Natural killer cell (primary cell): ENCODE measurements around the gene ARL6IP4. TPM values are rescaled to one million over a fixed set of nuclear protein-coding genes. Genes with fewer than 3 reads are reported as not detected.

Experiments used
- ATAC-seq, 3 donors: fragments of 150-1000 bp in 2 of 3; fragments of 200-7000 bp in 1 of 3; cut with Tn5 transposase; 1 replicate in 1 of 3; 2 replicates in 2 of 3; pipeline ENCODE4 v1.10.0; 2021; ENCODE audit warnings: mild to moderate bottlenecking in 2 of 3, moderate library complexity in 2 of 3
- DNase-seq, 2 donors: peaks; one replicate each; pipeline versions ENCODE4 v3.0.0 to v3.0.0-alpha.2; 2013 to 2021; ENCODE audit warnings: mixed read lengths in 1 of 2
- H3K27ac ChIP-seq: one replicate; pipeline ENCODE4 v1.5.1; 2013; ENCODE audit warnings: mild to moderate bottlenecking, low read length
- H3K27me3 ChIP-seq: one replicate; pipeline ENCODE4 v1.6.1; 2013; ENCODE audit warnings: low read length; ENCODE audit not compliant: control insufficient read depth, insufficient read depth
- H3K36me3 ChIP-seq: one replicate; pipeline ENCODE4 v1.6.1; 2013; ENCODE audit warnings: low read length; ENCODE audit not compliant: control insufficient read depth, insufficient read depth
- H3K4me1 ChIP-seq: one replicate; pipeline ENCODE4 v1.6.1; 2013; ENCODE audit warnings: low read length; ENCODE audit not compliant: control insufficient read depth, insufficient read depth
- H3K4me3 ChIP-seq: one replicate; pipeline ENCODE4 v1.5.1; 2013; ENCODE audit warnings: low read length
- H3K9me3 ChIP-seq: one replicate; pipeline ENCODE4 v1.6.1; 2013; ENCODE audit warnings: low read length; ENCODE audit not compliant: control insufficient read depth, insufficient read depth
- H3K27ac Mint-ChIP-seq, 2 donors: one replicate each; pipeline ENCODE4 v1.8.0; 2022; ENCODE audit warnings: mild to moderate bottlenecking in 2 of 2, mixed read lengths in 2 of 2, moderate library complexity in 1 of 2
- H3K27me3 Mint-ChIP-seq, 2 donors: one replicate each; pipeline ENCODE4 v1.8.0; 2022; ENCODE audit warnings: low read depth in 2 of 2, mixed read lengths in 2 of 2
- H3K36me3 Mint-ChIP-seq: one replicate; pipeline ENCODE4 v1.8.0; 2022; ENCODE audit warnings: mixed read lengths
- H3K4me1 Mint-ChIP-seq, 2 donors: one replicate each; pipeline ENCODE4 v1.8.0; 2022; ENCODE audit warnings: mixed read lengths in 2 of 2
- H3K4me3 Mint-ChIP-seq: one replicate; pipeline ENCODE4 v1.8.0; 2022; ENCODE audit warnings: mild to moderate bottlenecking, moderate library complexity, mixed read lengths
- H3K9me3 Mint-ChIP-seq, 2 donors: one replicate each; pipeline ENCODE4 v1.8.0; 2022; ENCODE audit warnings: mixed read lengths in 2 of 2
- CTCF ChIP-seq: fragments of 200-600 bp; IDR thresholded peaks from one replicate; pipeline ENCODE4 v1.8.0; 2022; ENCODE audit warnings: antibody characterized with exemption
- WGBS: methylation state at CpG from one replicate; pipeline ENCODE4 v1.1.7; 2013; ENCODE audit warnings: missing lambda C conversion rate; ENCODE audit not compliant: insufficient coverage; 5-methylcytosine and 5-hydroxymethylcytosine counted together
- intact Hi-C: fragments of 100-400 bp; cut with micrococcal nuclease; formaldehyde crosslinking; loops from one replicate; pipeline ENCODE4 v1.14.2; 2022
- total RNA-seq, 4 donors: library from RNA; stranded (reverse); fragments of 120-200 nt in 1 of 4; gene quantifications; one replicate each; pipeline versions ENCODE4 v1.2.3 to v1.2.4, GENCODE V29; 2013 to 2022

Gene ARL6IP4
- total RNA-seq, 3 donors from 2014 or later (not counting 1 experiment from before 2014, with no cell fraction given), result 97.2 to 136 (median 116) TPM

DNA sequence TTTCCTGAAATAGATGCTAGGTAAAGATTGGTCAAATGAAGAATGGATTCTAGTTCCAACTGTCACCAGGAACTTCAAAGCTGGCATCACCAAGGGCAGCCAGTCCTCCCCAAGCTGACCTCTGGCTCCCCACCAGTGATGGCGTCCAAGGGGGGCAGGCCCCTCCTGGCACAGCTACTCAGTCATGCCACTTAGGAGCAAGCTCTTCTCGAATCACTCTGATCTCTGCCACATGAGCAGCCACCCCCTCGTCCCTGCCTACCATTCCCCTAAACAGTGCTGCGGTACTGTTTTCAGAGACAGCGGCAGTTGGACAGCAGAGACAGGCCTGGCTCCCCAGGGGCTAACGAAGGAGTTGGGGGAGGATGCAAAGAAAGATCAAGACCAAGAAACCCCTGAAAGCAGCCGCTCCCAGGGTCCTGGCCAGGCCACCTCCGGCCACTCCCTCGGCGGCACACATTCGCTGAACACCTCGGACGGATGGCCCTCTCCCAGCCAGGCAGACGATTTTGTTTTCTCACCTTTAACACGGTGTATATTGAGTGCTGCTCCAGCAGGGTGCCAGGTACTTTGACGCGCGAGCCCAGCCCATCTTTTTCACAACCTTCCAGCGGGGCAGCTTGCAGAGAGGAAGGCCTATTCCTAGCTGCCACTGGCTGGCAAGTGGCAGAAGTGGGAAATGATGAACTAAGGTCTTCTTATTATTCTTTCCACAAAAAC lies 47.4 kb downstream of the ARL6IP4 start:
- Mint-ChIP-seq H3K27ac (no peak overlapping the region), H3K4me1 (peaks cover 8 to 9% of the 10 kb centered on the region in 2 donors), H3K9me3 (no peaks in the 10 kb centered on the region), H3K36me3 (no peaks in the 10 kb centered on the region), H3K4me3 (no peak overlapping the region), H3K27me3 (no peaks in the 10 kb centered on the region)
- DNase-seq (no peak), ATAC-seq (no peak)
- H3K4me3 ChIP-seq, result no peak overlapping the region
- TF ChIP-seq CTCF, result no peak
- intact Hi-C loops, result no loop called here
- peaks cover 24% of the 10 kb centered on the region for H3K36me3 ChIP-seq
- H3K4me1 ChIP-seq, result peaks cover under 1% of the 10 kb centered on the region
- no peaks in the 10 kb centered on the region for H3K9me3 ChIP-seq
- H3K27me3 ChIP-seq, result no peaks in the 10 kb centered on the region
- no peak overlapping the region for H3K27ac ChIP-seq
- WGBS, result 94% methylated on average over 19 of the region's 19 CpGs

- Histone ChIP-seq H3K36me3 (peaks cover 24% of the 10 kb centered on the region), H3K27ac (no peak overlapping the region), H3K4me1 (peaks cover 6% of the 10 kb centered on the region), H3K27me3 (no peaks in the 10 kb centered on the region), H3K9me3 (no peaks in the 10 kb centered on the region), H3K4me3 (no peak overlapping the region)
- DNase-seq (no peak), ATAC-seq (peak in 2 of 3 donors; percentile 28 to 49)
- 77% methylated on average over 7 of the region's 7 CpGs for WGBS
- H3K4me3 Mint-ChIP-seq, result no peak overlapping the region
- intact Hi-C loops, result no loop called here
- H3K4me1 Mint-ChIP-seq, result peaks cover 10% of the 10 kb centered on the region in 2 donors
- no peak overlapping the region for H3K27ac Mint-ChIP-seq
- no peaks in the 10 kb centered on the region for H3K36me3 Mint-ChIP-seq
- H3K9me3 Mint-ChIP-seq, result no peaks in the 10 kb centered on the region
- no peaks in the 10 kb centered on the region for H3K27me3 Mint-ChIP-seq
- no peak for TF ChIP-seq CTCF
Measured at GRCh38 chr12:123028475-123028874, 48.0 kb downstream of the ARL6IP4 start.

DNA sequence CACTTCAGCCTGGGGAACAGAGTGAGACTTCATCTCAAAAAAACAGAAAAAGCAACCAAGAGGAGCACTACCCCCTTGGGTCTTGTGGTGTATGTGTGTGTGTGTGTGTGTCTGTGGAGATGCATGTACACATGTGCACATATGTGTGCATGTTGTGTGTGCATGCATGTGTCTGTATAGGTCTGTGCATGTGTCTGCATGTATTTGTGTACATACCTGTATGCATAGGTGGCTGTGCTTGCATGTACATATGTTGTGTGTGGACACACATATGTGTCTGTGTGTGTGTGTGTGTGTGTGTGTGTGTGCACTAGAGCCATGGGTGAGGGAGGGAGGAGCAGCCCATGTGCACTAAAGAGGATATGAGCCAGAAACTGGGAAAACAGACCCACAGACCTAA lies 49.1 kb downstream of the ARL6IP4 start:
- Histone ChIP-seq H3K27me3 (no peaks in the 10 kb centered on the region), H3K4me1 (peaks cover 17% of the 10 kb centered on the region), H3K9me3 (no peaks in the 10 kb centered on the region), H3K4me3 (no peak overlapping the region), H3K36me3 (peaks cover 24% of the 10 kb centered on the region), H3K27ac (no peak overlapping the region)
- intact Hi-C loops, result no loop called here
- Mint-ChIP-seq H3K4me1 (peaks cover 15 to 17% of the 10 kb centered on the region in 2 donors), H3K9me3 (no peaks in the 10 kb centered on the region), H3K36me3 (no peaks in the 10 kb centered on the region), H3K4me3 (no peak overlapping the region), H3K27me3 (no peaks in the 10 kb centered on the region), H3K27ac (no peak overlapping the region)
- ATAC-seq (no peak), DNase-seq (no peak)
- no peak for TF ChIP-seq CTCF

- Histone ChIP-seq H3K4me3 (no peak overlapping the region), H3K27ac (no peak overlapping the region), H3K36me3 (peaks cover 24% of the 10 kb centered on the region), H3K4me1 (peaks cover 19% of the 10 kb centered on the region), H3K9me3 (no peaks in the 10 kb centered on the region), H3K27me3 (no peaks in the 10 kb centered on the region)
- Mint-ChIP-seq H3K9me3 (no peaks in the 10 kb centered on the region), H3K36me3 (no peaks in the 10 kb centered on the region), H3K27ac (no peak overlapping the region), H3K4me1 (peaks cover 21 to 22% of the 10 kb centered on the region in 2 donors), H3K27me3 (no peaks in the 10 kb centered on the region), H3K4me3 (no peak overlapping the region)
- no peak for DNase-seq
- 83% methylated on average over 1 of the region's 1 CpG for WGBS
- TF ChIP-seq CTCF, result no peak
- ATAC-seq, result no peak
- intact Hi-C loops, result no loop called here
Measured at GRCh38 chr12:123030686-123031085, 50.2 kb downstream of the ARL6IP4 start.
